Uterus (tissue), 4 donors: ENCODE results near the gene CCNY. TPM values are rescaled to one million over a fixed set of nuclear protein-coding genes. Genes with fewer than 3 reads are reported as not detected.

ENCODE experiments used
- DNase-seq, 2 donors: peaks; one replicate each; pipeline ENCODE4 v3.0.0-alpha.2; 2019 to 2020
- H3K27ac ChIP-seq, 2 donors: fragments of 200-600 bp; sonication (generic); 1 replicate in 1 of 2; 2 replicates in 1 of 2; pipeline ENCODE4 v1.5.1; 2016 to 2018
- H3K27me3 ChIP-seq, 2 donors: fragments of 200-600 bp; sonication (generic); one replicate each; pipeline ENCODE4 v1.5.1; 2018 to 2019; ENCODE audit warnings: control low read depth in 1 of 2
- H3K36me3 ChIP-seq, 2 donors: fragments of 200-600 bp; sonication (generic); one replicate each; pipeline ENCODE4 v1.5.1; 2019; ENCODE audit warnings: control low read depth in 1 of 2
- H3K4me1 ChIP-seq, 2 donors: fragments of 200-600 bp; sonication (generic); one replicate each; pipeline ENCODE4 v1.5.1; 2018 to 2019; ENCODE audit warnings: control low read depth in 1 of 2
- H3K4me3 ChIP-seq, 2 donors: fragments of 200-600 bp; sonication (generic); 1 replicate in 1 of 2; 2 replicates in 1 of 2; pipeline ENCODE4 v1.5.1; 2018 to 2019; ENCODE audit warnings: mild to moderate bottlenecking in 1 of 2
- H3K9me3 ChIP-seq, 2 donors: fragments of 200-600 bp; sonication (generic); one replicate each; pipeline ENCODE4 v1.5.1; 2019; ENCODE audit warnings: control low read depth in 1 of 2
- POLR2A ChIP-seq, 2 donors: fragments of 450-650 bp; IDR thresholded peaks; one replicate each; pipeline ENCODE4 v1.6.1; 2016; ENCODE audit warnings: antibody characterized with exemption in 2 of 2, mild to moderate bottlenecking in 1 of 2, moderate library complexity in 1 of 2
- intact Hi-C: fragments of 100-400 bp; cut with DNase I; formaldehyde crosslinking; loops from one replicate; pipeline ENCODE4 v1.15.1; 2023; ENCODE audit warnings: low total_unique reads
- total RNA-seq, 4 donors: library from RNA; depleted of rRNA in 3 of 4; stranded (reverse); fragments of >200 nt in 3 of 4; gene quantifications; one replicate each; pipeline versions ENCODE4 v1.1.0 to v1.2.4, GENCODE V29; 2014 to 2023
- TF ChIP-seq, protein P1 (sequence below), 4 experiments: fragments of 200-600 bp in 2 of 4; fragments of 450-650 bp in 2 of 4; sonication (generic) in 2 of 4; IDR thresholded peaks; one replicate each; pipeline ENCODE4 v1.5.1; 2016 to 2019; ENCODE audit warnings: antibody characterized with exemption in 4 of 4, mild to moderate bottlenecking in 2 of 4, moderate library complexity in 1 of 4
- donor health status: DM: yes; HTN: yes; CAD: no.

The CCNY gene
- total RNA-seq, 4 donors from 2014 or later = 28.2 to 79.2 (median 46.2) TPM

DNA sequence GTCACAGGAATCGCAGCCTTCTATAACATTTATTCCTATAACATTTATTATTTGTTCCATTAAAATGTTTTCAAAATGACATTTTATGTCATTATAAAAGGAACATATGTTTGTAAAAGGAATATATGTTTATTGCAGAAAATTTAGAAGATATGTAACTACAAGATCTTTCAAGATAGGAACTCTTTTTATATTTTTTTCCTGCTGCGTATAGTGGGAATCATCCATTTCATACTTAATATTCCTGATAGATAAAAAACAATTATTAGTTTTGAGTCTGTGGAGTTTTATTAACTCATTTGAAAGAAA lies 55.6 kb downstream of the CCNY start:
- no peak overlapping the region for H3K4me3 ChIP-seq
- H3K36me3 ChIP-seq = no peaks in the 10 kb centered on the region
- no peak overlapping the region for H3K27ac ChIP-seq
- no peaks in the 10 kb centered on the region for H3K4me1 ChIP-seq
- H3K27me3 ChIP-seq = no peaks in the 10 kb centered on the region
- H3K9me3 ChIP-seq = no peaks in the 10 kb centered on the region
- intact Hi-C loops = no loop called here
- DNase-seq = no peak
- TF ChIP-seq, protein P1, sequence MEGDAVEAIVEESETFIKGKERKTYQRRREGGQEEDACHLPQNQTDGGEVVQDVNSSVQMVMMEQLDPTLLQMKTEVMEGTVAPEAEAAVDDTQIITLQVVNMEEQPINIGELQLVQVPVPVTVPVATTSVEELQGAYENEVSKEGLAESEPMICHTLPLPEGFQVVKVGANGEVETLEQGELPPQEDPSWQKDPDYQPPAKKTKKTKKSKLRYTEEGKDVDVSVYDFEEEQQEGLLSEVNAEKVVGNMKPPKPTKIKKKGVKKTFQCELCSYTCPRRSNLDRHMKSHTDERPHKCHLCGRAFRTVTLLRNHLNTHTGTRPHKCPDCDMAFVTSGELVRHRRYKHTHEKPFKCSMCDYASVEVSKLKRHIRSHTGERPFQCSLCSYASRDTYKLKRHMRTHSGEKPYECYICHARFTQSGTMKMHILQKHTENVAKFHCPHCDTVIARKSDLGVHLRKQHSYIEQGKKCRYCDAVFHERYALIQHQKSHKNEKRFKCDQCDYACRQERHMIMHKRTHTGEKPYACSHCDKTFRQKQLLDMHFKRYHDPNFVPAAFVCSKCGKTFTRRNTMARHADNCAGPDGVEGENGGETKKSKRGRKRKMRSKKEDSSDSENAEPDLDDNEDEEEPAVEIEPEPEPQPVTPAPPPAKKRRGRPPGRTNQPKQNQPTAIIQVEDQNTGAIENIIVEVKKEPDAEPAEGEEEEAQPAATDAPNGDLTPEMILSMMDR (IDR thresholded peaks at IDR 0.05) = no peak
- no peak for TF ChIP-seq POLR2A (IDR thresholded peaks at IDR 0.05)

DNA sequence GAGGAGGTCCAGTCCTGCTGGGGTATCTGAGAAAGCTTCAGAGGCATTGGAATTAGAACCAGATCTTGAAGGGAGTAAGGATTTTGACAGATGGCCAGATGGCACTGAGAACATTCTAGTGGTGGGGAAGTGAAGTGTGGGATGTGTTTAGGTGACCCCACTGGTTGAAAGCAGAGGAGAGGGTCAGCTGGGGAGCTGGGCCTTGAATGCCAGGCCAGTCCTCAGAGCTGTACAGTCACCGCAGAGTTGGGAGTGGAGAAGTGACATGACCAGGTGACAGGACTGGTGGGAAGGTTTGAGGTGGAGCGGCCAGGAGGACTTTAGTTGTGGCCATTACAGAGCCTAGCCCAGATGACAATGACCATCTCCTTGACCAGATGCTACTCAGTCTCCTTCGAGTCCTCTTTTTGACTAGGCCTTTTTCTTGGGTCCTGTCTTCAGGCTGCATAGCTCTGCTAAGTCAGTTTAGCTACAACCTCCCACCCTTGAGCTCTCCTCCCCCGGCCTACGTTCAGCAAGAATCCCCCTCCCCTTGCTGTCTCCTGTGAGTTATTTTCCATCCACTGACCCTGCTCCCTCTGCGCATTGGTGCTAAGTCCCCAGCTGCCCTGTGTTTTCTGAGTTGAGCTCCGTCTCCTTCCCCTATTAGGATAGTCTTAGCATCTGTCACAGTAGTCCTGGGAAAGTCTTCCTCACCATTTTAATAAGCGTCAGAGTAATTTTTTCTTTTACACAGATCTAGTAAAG lies 56.3 kb downstream of the CCNY start:
- no peaks in the 10 kb centered on the region for H3K9me3 ChIP-seq
- DNase-seq = no peak
- H3K4me1 ChIP-seq = no peaks in the 10 kb centered on the region
- H3K27me3 ChIP-seq = no peaks in the 10 kb centered on the region
- no peak for TF ChIP-seq POLR2A (IDR thresholded peaks at IDR 0.05)
- TF ChIP-seq, protein P1 (IDR thresholded peaks at IDR 0.05) = no peak
- intact Hi-C loops = no loop called here
- H3K27ac ChIP-seq = no peak overlapping the region
- no peak overlapping the region for H3K4me3 ChIP-seq
- no peaks in the 10 kb centered on the region for H3K36me3 ChIP-seq

DNA sequence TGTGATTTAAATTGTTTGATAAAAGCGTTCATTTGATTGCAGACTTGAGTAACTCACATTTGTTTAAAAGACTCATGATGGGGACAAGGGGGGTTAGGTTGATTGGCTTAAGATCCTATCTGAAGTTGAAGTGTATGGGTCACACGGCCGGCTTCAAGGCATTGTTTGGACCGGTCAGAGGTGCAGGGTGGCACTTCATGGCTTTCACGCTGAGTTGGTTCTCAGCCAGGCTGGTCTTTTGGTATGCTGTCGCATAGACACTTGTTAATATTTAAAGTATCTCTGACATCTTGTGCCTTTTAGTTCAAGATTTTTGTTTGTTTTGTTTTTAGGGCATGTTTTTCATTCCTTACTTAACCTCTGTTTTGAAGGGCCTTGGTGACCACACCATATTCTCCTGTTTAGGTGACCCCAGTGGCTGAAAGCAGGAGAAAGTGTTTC lies 58.1 kb downstream of the CCNY start:
- Histone ChIP-seq H3K36me3 (no peaks in the 10 kb centered on the region), H3K4me1 (no peaks in the 10 kb centered on the region), H3K27me3 (no peaks in the 10 kb centered on the region), H3K9me3 (no peaks in the 10 kb centered on the region), H3K4me3 (no peak overlapping the region), H3K27ac (no peak overlapping the region)
- intact Hi-C loops = no loop called here
- DNase-seq = no peak
- TF ChIP-seq, protein P1 (IDR thresholded peaks at IDR 0.05) = no peak
- TF ChIP-seq POLR2A (IDR thresholded peaks at IDR 0.05) = no peak

DNA sequence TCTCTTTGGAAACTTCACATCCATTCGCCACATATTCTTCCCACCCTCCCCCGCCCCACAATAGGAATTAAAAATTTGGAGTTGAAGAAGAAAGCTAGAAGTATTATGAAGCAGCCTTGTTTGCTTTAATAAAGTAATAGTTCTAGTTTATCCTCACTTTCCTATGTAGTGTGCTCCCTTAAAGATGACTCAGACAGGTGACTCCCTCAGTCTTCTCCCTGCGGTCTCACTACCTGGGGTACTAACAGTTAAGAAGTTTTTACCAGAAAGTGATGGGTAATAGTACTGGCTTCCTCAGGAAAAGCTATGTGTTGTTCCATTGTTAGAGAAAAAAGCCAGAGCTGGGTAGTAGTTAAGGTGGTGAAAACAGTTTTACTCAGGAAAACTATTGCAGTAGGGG lies 58.6 kb downstream of the CCNY start:
- Histone ChIP-seq H3K36me3 (no peaks in the 10 kb centered on the region), H3K4me3 (no peak overlapping the region), H3K27ac (no peak overlapping the region), H3K27me3 (no peaks in the 10 kb centered on the region), H3K9me3 (no peaks in the 10 kb centered on the region), H3K4me1 (no peaks in the 10 kb centered on the region)
- intact Hi-C loops = no loop called here
- TF ChIP-seq POLR2A (IDR thresholded peaks at IDR 0.05) = no peak
- TF ChIP-seq, protein P1 (IDR thresholded peaks at IDR 0.05) = no peak
- DNase-seq = no peak

DNA sequence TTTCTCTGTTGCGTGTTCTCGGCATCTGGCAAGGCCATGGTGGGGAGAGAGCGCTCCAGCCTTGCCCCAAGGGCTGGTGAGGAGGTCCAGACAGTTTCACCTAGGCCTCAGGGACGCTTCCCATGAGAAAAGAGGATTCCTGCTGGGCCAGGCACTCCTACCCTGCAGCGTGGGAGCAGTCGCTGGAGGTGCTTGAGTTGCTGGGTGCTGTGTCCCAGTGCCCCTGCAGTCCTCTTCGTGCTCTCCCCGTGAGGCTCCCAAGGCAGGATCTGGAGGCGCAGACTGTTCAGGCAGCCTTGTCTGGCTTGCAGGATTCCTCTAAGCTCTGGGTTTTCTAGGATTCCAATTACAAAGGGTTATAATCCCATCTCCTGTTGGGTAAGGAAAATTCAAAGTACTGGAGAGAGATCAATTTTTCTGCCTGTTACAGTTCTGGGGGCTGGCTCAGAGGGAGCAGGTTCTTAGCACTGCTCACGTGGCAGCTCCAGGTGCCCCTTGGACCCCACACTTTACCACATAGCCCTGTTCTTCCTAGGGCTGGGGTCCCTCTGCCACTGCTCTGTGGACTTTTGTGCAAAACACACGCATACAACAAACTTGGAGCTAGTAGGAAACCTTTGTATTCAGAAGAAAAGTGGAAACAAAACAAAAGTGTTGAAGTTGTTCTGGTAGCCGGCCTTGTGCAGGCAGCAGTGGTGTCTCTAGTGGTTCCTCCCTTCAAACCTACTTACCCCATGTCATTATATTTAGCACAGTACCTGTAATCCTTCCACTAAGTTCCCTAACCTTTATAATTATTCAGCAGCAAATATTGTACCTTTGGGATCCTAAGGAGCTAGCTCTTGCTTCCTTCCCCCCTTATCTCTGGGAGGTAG lies 60.5 kb downstream of the CCNY start:
- H3K27me3 ChIP-seq = no peaks in the 10 kb centered on the region
- DNase-seq = no peak
- no peaks in the 10 kb centered on the region for H3K36me3 ChIP-seq
- H3K4me3 ChIP-seq = no peak overlapping the region
- H3K27ac ChIP-seq = no peak overlapping the region
- H3K9me3 ChIP-seq = no peaks in the 10 kb centered on the region
- TF ChIP-seq, protein P1 (IDR thresholded peaks at IDR 0.05) = no peak
- no peak for TF ChIP-seq POLR2A (IDR thresholded peaks at IDR 0.05)
- intact Hi-C loops = no loop called here
- H3K4me1 ChIP-seq = no peaks in the 10 kb centered on the region
